CD4-positive, alpha-beta T cell treated with Interleukin-12 subunit alpha and Interleukin-12 subunit beta, for 1 hour (primary cell): Measurements from ENCODE around the gene IFI6.
"Not testable (repeated sequence)": the region's sequence is repeated elsewhere in the genome, so short reads cannot be mapped to it uniquely, and the experiment has no call there.

ENCODE experiments used
- DNase-seq: peaks from one replicate; pipeline ENCODE4 v3.0.0-alpha.2; 2020

Gene IFI6

GRCh38 chr1:27671964-27672749 lies at the start of gene IFI6:
Gene IFI6, minus strand, starts transcription at chr1:27672192. Its CDS starts 2,878 bp downstream, at chr1:27669314.
- peak; percentile 88 for DNase-seq

- DNase-seq, result peak; percentile 17
Measured at GRCh38 chr1:27719286-27720251, 47.6 kb upstream of the IFI6 start.

- DNase-seq, result no peak
Measured at GRCh38 chr1:27716262-27716895, 44.4 kb upstream of the IFI6 start.

- DNase-seq, result no peak
Measured at GRCh38 chr1:27713869-27714513, 42.0 kb upstream of the IFI6 start.

- no peak for DNase-seq
Measured at GRCh38 chr1:27713139-27713725, 41.2 kb upstream of the IFI6 start.

GRCh38 chr1:27710574-27710973 lies 38.6 kb upstream of the IFI6 start:
- DNase-seq, result no peak

GRCh38 chr1:27705545-27705944 lies 33.6 kb upstream of the IFI6 start:
- DNase-seq, result no peak

GRCh38 chr1:27704958-27705357 lies 33.0 kb upstream of the IFI6 start:
- no peak for DNase-seq

- DNase-seq, result not testable (repeated sequence)
Measured at GRCh38 chr1:27696835-27697234, 24.8 kb upstream of the IFI6 start.

- no peak for DNase-seq
Measured at GRCh38 chr1:27690183-27690582, 18.2 kb upstream of the IFI6 start.

- DNase-seq, result no peak
Measured at GRCh38 chr1:27689423-27690173, 17.6 kb upstream of the IFI6 start.

- no peak for DNase-seq
Measured at GRCh38 chr1:27687906-27688305, 15.9 kb upstream of the IFI6 start.

- no peak for DNase-seq
Measured at GRCh38 chr1:27686223-27686990, 14.4 kb upstream of the IFI6 start.

GRCh38 chr1:27684176-27684575 lies 12.2 kb upstream of the IFI6 start:
- no peak for DNase-seq

GRCh38 chr1:27682351-27682944 lies 10.5 kb upstream of the IFI6 start:
- DNase-seq, result no peak

GRCh38 chr1:27681580-27681979 lies 9.6 kb upstream of the IFI6 start:
- DNase-seq, result not testable (repeated sequence)

GRCh38 chr1:27680225-27680791 lies 8.3 kb upstream of the IFI6 start:
- not testable (repeated sequence) for DNase-seq

GRCh38 chr1:27678747-27679146 lies 6.8 kb upstream of the IFI6 start:
- no peak for DNase-seq

GRCh38 chr1:27676410-27676809 lies 4.4 kb upstream of the IFI6 start:
- no peak for DNase-seq

- DNase-seq, result no peak
Measured at GRCh38 chr1:27672750-27673112, 739 bp upstream of the IFI6 start.
